ENCODE data around the gene RPS18. TPM values are rescaled to one million over a fixed set of nuclear protein-coding genes. Genes with fewer than 3 reads are reported as not detected.

RPS18 gene
- total RNA-seq, 1 experiment from 2014 or later = 3,216 TPM

GRCh38 chr6:33288921-33289783, 17.3 kb downstream of the RPS18 start, which contains the start of the genes PFDN6 and WDR46:
TSS of gene PFDN6 (plus strand) at chr6:33289601. CDS start at chr6:33289857, 256 bp downstream.
TSS of gene WDR46 (minus strand) at chr6:33289239. CDS start at chr6:33289170, 69 bp downstream.
- peak; percentile 89 for DNase-seq
- no peak within 1 kb of the TSS for H4K91ac ChIP-seq (ENCODE audit: insufficient read length, low read depth, low read length)
- H3K4me1 ChIP-seq (ENCODE audit: insufficient read depth, low read length) = no peaks in the 10 kb centered on the region; the same call in 1 of the 2 replicates
- H2BK12ac ChIP-seq (ENCODE audit: insufficient read length, low read depth, low read length) = no peak within 1 kb of the TSS
- H3K79me1 ChIP-seq (ENCODE audit: insufficient read depth, low read depth, low read length, poor library complexity, severe bottlenecking) = peaks cover 8% of the 10 kb centered on the region
- H2BK5ac ChIP-seq (ENCODE audit: insufficient read length, low read length) = no peak within 1 kb of the TSS
- H3K9me3 ChIP-seq (ENCODE audit: control insufficient read depth, low read depth, low read length) = no peaks in the 10 kb centered on the region
- H3K79me2 ChIP-seq (ENCODE audit: insufficient read depth, low read length) = peaks cover 7% of the 10 kb centered on the region; the same call in 1 of the 2 replicates
- H2BK15ac ChIP-seq (ENCODE audit: low read depth, low read length) = no peak within 1 kb of the TSS
- no peak within 1 kb of the TSS for H3K14ac ChIP-seq (ENCODE audit: insufficient read depth, low read length)
- H3K4ac ChIP-seq (ENCODE audit: low read depth, low read length) = no peak within 1 kb of the TSS
- no peak for TF ChIP-seq CTCF (conservative IDR thresholded peaks at IDR 0.05)
- H3K9ac ChIP-seq (ENCODE audit: extremely low read depth, insufficient read length, low read length) = peak within 1 kb of the TSS; percentile 53
- WGBS (ENCODE audit: extremely low coverage, insufficient read length, low lambda C conversion rate) = no CpG with 5 or more reads among the region's 43 CpGs
- H3K23ac ChIP-seq (ENCODE audit: insufficient read length, low read depth, low read length) = no peak within 1 kb of the TSS
- H3K4me2 ChIP-seq (ENCODE audit: insufficient read depth, insufficient read length, low read length) = peak within 1 kb of the TSS; percentile 74
- peaks cover 12% of the 10 kb centered on the region for H3K23me2 ChIP-seq (ENCODE audit: insufficient read length, low read depth, low read length, poor library complexity, severe bottlenecking)
- H3K27ac ChIP-seq (ENCODE audit: insufficient read length, low read depth, low read length) = no peak within 1 kb of the TSS
- H2AFZ ChIP-seq (ENCODE audit: low read length) = peak within 1 kb of the TSS; percentile 82
- H2BK120ac ChIP-seq (ENCODE audit: low read depth, low read length, poor library complexity, severe bottlenecking) = no peak within 1 kb of the TSS
- no peak within 1 kb of the TSS for H2BK20ac ChIP-seq (ENCODE audit: low read depth, low read length, poor library complexity, severe bottlenecking)
- H4K20me1 ChIP-seq (ENCODE audit: control insufficient read depth, insufficient read depth, insufficient read length) = no peaks in the 10 kb centered on the region
- H2AK5ac ChIP-seq (ENCODE audit: insufficient read length, low read length) = no peak within 1 kb of the TSS
- no peak within 1 kb of the TSS for H3K56ac ChIP-seq (ENCODE audit: insufficient read length, low read depth, low read length)
- H3T11ph ChIP-seq (ENCODE audit: low read length) = no peak within 1 kb of the TSS
- Mint-ChIP-seq H3K4me3 (peak within 1 kb of the TSS; percentile 99 to 100), H3K27me3 (ENCODE audit: low read depth) (no peaks in the 10 kb centered on the region; the same call in 1 of the 2 replicates), H3K36me3 (ENCODE audit: insufficient read depth in 1 of 3, low read depth in 3 of 3) (peaks cover 31 to 75% (median 56%) of the 10 kb centered on the region in 3 experiments), H3K9me3 (no peaks in the 10 kb centered on the region), H3K27ac (peak within 1 kb of the TSS; percentile 88 to 98 (median 97)), H3K4me1 (peaks cover 7 to 20% of the 10 kb centered on the region in 2 experiments)
- H3K18ac ChIP-seq (ENCODE audit: insufficient read length, low read depth, low read length) = no peak within 1 kb of the TSS
- H4K8ac ChIP-seq (replicated peaks; ENCODE audit: insufficient read length, low read depth, low read length) = no peak within 1 kb of the TSS
- H3K27me3 ChIP-seq (ENCODE audit: insufficient read depth, low read length) = no peaks in the 10 kb centered on the region
- H4K5ac ChIP-seq (ENCODE audit: insufficient read length, low read depth, low read length) = no peak within 1 kb of the TSS

All from H9 (cell line).